Astrocyte (in vitro differentiated cells and primary cell): Measurements from ENCODE around the gene CPNE2.

Experiments used
- EZH2 ChIP-seq: IDR thresholded peaks from 2 replicates; pipeline ENCODE4 v1.6.1; 2012; ENCODE audit warnings: mild to moderate bottlenecking, low read length, inconsistent platforms; ENCODE audit not compliant: insufficient read depth
- TF ChIP-seq, protein P1 (sequence below): IDR thresholded peaks from 2 replicates; pipeline ENCODE4 v1.5.1; 2011; ENCODE audit warnings: low read depth, mild to moderate bottlenecking, inconsistent platforms, low read length, moderate library complexity; ENCODE audit not compliant: insufficient read depth

DNA sequence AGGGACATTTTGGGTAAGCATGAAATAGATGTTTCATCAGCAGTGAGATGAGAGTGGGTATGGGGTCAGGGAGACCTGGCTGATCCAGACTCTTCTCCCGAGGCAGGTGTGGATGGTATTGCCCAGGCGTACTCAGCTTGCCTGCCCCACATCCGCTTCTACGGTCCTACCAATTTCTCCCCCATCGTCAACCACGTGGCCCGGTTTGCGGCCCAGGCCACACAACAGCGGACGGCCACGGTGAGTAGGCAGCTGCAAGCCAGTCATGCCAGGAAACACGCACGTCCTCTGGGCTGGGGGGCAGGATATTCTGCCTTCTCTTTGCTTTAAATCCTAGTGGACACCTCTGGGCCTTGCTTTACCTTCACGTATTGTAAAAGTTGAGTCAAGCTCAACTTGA lies 44.7 kb downstream of the CPNE2 start:
- TF ChIP-seq, protein P1, sequence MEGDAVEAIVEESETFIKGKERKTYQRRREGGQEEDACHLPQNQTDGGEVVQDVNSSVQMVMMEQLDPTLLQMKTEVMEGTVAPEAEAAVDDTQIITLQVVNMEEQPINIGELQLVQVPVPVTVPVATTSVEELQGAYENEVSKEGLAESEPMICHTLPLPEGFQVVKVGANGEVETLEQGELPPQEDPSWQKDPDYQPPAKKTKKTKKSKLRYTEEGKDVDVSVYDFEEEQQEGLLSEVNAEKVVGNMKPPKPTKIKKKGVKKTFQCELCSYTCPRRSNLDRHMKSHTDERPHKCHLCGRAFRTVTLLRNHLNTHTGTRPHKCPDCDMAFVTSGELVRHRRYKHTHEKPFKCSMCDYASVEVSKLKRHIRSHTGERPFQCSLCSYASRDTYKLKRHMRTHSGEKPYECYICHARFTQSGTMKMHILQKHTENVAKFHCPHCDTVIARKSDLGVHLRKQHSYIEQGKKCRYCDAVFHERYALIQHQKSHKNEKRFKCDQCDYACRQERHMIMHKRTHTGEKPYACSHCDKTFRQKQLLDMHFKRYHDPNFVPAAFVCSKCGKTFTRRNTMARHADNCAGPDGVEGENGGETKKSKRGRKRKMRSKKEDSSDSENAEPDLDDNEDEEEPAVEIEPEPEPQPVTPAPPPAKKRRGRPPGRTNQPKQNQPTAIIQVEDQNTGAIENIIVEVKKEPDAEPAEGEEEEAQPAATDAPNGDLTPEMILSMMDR = no peak
- no peak for TF ChIP-seq EZH2
